ENCODE data around the gene ARRB2.

Gene ARRB2

DNA sequence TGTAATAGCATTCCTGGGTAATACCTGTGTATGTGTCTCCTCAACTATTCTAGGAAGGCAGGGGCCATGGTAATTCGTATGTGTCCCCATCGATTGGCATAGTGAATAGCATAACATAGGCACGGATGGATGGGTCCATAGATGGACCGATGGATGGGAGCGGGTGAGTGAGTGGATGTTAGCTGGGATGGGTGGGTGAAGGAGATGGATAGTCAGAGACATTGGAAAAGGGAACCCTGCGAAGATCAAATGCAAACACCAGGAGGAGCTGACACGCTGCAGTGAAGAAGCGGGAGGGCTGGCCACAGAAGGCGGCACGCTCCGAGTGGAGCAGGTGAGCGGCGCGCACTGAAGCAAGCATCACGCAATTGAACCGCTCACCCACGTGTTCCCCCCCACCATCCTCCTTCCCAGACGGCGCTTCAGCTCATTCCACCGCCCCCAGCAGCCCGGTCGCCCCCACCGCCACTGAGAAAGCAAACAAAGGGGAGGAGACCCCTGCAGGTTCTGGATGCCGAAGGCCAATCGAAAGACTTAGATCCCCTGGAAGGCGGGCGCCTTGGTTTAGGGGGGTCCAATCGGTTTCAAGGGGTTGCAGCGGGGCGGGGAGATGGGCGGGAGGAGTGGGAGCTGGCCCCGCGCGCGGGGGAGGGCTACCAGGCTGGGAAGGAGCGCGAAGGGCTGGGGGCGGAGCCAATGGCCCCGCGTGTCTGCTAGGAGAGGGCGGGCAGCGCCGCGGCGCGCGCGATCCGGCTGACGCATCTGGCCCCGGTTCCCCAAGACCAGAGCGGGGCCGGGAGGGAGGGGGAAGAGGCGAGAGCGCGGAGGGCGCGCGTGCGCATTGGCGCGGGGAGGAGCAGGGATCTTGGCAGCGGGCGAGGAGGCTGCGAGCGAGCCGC is at the start of gene ARRB2:
ARRB2 (plus strand) TSS at position 839 of the 899 bp plus-strand sequence. CDS start 90 bp downstream, outside the sequence.
- peak within 1 kb of the TSS; percentile 82 to 83 for H3K9ac ChIP-seq (ENCODE audit: low read depth in 1 of 2, low read length in 2 of 2)
- H3K4me3 ChIP-seq (ENCODE audit: low read depth in 1 of 2, low read length in 2 of 2): peak within 1 kb of the TSS; percentile 73 to 79
- H3K4me1 ChIP-seq (ENCODE audit: control insufficient read depth in 1 of 2, insufficient read depth in 2 of 2, low read length in 2 of 2): peaks cover 30 to 39% of the 10 kb centered on the region in 2 donors
- no peaks in the 10 kb centered on the region for H3K9me3 ChIP-seq (ENCODE audit: control insufficient read depth in 1 of 2, low read length in 2 of 2)
- peak within 1 kb of the TSS; percentile 79 for H3K27ac ChIP-seq (ENCODE audit: low read depth, low read length)
- no peaks in the 10 kb centered on the region for H3K27me3 ChIP-seq (ENCODE audit: control insufficient read depth in 1 of 2, insufficient read depth in 2 of 2, low read length in 2 of 2)
- no peaks in the 10 kb centered on the region for H3K36me3 ChIP-seq (ENCODE audit: control insufficient read depth in 1 of 2, insufficient read depth in 2 of 2, low read length in 2 of 2)

DNA sequence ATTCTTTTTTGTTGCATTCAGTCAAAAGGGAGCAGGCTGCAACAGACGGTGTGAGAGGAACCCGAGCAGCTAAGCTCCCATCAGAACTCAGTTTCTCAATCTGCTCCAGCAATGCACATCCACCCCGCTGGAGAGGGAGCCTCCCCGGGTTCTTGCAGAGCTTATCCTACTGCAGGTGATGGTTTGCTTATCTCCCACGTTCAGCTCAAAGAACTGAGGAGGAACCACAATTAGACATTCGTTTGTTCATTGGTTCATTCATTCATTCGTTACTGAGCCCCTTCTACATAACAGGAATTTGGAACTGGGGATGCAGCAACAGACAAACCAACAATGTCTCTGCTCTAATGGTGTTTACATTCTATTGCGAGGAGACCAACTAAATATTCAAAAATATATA is 46.7 kb upstream of the ARRB2 start:
- Histone ChIP-seq H3K27me3 (ENCODE audit: control insufficient read depth in 1 of 2, insufficient read depth in 2 of 2, low read length in 2 of 2) (no peaks in the 10 kb centered on the region), H3K9me3 (ENCODE audit: control insufficient read depth in 1 of 2, low read length in 2 of 2) (no peaks in the 10 kb centered on the region), H3K36me3 (ENCODE audit: control insufficient read depth in 1 of 2, insufficient read depth in 2 of 2, low read length in 2 of 2) (no peaks in the 10 kb centered on the region), H3K4me1 (ENCODE audit: control insufficient read depth in 1 of 2, insufficient read depth in 2 of 2, low read length in 2 of 2) (peaks cover 10 to 13% of the 10 kb centered on the region in 2 donors), H3K27ac (ENCODE audit: low read depth, low read length) (no peak overlapping the region), H3K9ac (ENCODE audit: low read depth in 1 of 2, low read length in 2 of 2) (no peak overlapping the region), H3K4me3 (ENCODE audit: low read depth in 1 of 2, low read length in 2 of 2) (no peak overlapping the region)

DNA sequence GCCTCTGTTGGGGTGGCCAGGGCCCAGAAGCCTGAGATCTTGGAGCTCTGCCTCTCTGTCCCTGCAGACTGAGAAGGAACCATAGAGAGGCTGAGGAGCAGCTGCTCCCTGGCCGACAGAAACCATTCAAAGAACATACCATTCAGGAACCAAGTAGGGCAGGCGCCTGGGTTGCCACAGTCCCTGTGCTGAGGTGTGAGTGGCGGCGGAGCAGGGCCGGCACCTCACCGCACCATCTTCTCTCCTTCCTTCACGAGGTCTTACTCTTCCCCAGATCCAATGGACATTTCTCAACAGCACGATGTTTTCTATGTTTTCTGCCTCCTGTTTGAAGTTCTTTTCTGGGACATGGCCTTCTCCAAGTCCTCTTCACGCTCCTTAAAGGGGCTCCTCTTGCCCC is 46.2 kb upstream of the ARRB2 start:
- Histone ChIP-seq H3K9ac (ENCODE audit: low read depth in 1 of 2, low read length in 2 of 2) (no peak overlapping the region), H3K4me3 (ENCODE audit: low read depth in 1 of 2, low read length in 2 of 2) (no peak overlapping the region), H3K27ac (ENCODE audit: low read depth, low read length) (no peak overlapping the region), H3K36me3 (ENCODE audit: control insufficient read depth in 1 of 2, insufficient read depth in 2 of 2, low read length in 2 of 2) (no peaks in the 10 kb centered on the region), H3K4me1 (ENCODE audit: control insufficient read depth in 1 of 2, insufficient read depth in 2 of 2, low read length in 2 of 2) (peaks cover 10 to 13% of the 10 kb centered on the region in 2 donors), H3K27me3 (ENCODE audit: control insufficient read depth in 1 of 2, insufficient read depth in 2 of 2, low read length in 2 of 2) (no peaks in the 10 kb centered on the region), H3K9me3 (ENCODE audit: control insufficient read depth in 1 of 2, low read length in 2 of 2) (no peaks in the 10 kb centered on the region)

DNA sequence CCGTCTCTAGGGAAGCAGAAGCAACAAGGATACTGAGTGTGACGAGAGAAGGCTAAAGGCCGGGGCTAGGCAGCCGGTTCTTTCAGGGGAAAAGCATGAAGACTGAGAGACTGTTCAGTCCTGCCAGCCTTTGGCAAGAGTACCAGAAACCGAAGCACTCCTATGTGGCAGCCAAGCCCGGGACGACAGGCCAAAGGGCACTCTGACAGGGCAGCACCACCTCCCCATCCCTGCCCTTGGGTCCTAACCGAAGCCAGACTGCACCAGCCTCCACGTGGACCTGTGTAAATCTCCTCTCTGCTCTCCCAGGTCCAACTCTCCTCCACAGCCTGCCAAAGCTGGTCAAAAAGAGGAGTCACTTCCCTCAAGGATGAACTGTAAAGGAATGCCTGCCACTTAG is 45.4 kb upstream of the ARRB2 start:
- H3K4me1 ChIP-seq (ENCODE audit: control insufficient read depth in 1 of 2, insufficient read depth in 2 of 2, low read length in 2 of 2): peaks cover 10 to 13% of the 10 kb centered on the region in 2 donors
- H3K9me3 ChIP-seq (ENCODE audit: control insufficient read depth in 1 of 2, low read length in 2 of 2): no peaks in the 10 kb centered on the region
- H3K27me3 ChIP-seq (ENCODE audit: control insufficient read depth in 1 of 2, insufficient read depth in 2 of 2, low read length in 2 of 2): no peaks in the 10 kb centered on the region
- H3K9ac ChIP-seq (ENCODE audit: low read depth in 1 of 2, low read length in 2 of 2): peak overlapping the region in 1 of 2 donors; percentile 6
- no peaks in the 10 kb centered on the region for H3K36me3 ChIP-seq (ENCODE audit: control insufficient read depth in 1 of 2, insufficient read depth in 2 of 2, low read length in 2 of 2)
- H3K27ac ChIP-seq (ENCODE audit: low read depth, low read length): no peak overlapping the region
- H3K4me3 ChIP-seq (ENCODE audit: low read depth in 1 of 2, low read length in 2 of 2): no peak overlapping the region

DNA sequence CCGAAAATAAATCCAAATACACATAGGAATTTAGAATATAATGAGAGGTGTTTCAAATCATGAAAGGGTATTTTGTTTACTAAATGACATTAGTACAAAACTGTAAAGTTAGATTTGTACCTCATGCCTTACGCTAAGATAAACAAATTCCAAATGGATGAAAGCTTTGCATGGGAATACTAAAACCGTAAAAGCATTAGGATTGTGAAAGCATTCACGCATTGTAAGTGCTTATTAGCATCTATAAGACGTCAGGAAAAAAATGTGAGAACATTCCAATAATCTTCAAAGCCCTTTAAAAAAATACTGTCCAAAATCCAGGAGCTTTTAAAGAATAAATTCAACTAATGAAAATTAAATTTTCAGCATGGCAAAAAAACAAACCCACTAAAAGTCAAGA is 44.1 kb upstream of the ARRB2 start:
- Histone ChIP-seq H3K9me3 (ENCODE audit: control insufficient read depth in 1 of 2, low read length in 2 of 2) (no peaks in the 10 kb centered on the region), H3K27ac (ENCODE audit: low read depth, low read length) (no peak overlapping the region), H3K9ac (ENCODE audit: low read depth in 1 of 2, low read length in 2 of 2) (no peak overlapping the region), H3K4me3 (ENCODE audit: low read depth in 1 of 2, low read length in 2 of 2) (no peak overlapping the region), H3K36me3 (ENCODE audit: control insufficient read depth in 1 of 2, insufficient read depth in 2 of 2, low read length in 2 of 2) (peaks cover 0 to 8% of the 10 kb centered on the region in 2 donors), H3K4me1 (ENCODE audit: control insufficient read depth in 1 of 2, insufficient read depth in 2 of 2, low read length in 2 of 2) (peaks cover 10 to 13% of the 10 kb centered on the region in 2 donors), H3K27me3 (ENCODE audit: control insufficient read depth in 1 of 2, insufficient read depth in 2 of 2, low read length in 2 of 2) (no peaks in the 10 kb centered on the region)

DNA sequence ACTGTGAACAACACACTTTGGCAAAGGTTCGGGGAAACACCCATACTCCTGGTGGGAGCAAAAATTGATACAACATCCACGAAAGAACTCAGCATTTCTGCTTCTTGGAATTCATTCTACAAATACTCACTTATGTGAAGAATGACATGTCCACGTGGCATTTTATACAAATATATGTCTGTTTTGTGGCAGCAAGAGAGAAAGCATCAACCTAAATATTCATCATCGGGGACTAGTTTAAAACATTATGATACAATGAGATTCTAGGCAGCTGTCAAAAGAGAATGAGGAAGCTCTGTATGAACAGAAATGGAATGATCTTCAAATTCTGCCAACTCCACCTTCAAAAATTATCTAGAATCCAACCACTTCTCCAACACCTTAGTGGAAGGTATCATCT is 43.3 kb upstream of the ARRB2 start:
- H3K9me3 ChIP-seq (ENCODE audit: control insufficient read depth in 1 of 2, low read length in 2 of 2): no peaks in the 10 kb centered on the region
- peaks cover 10 to 13% of the 10 kb centered on the region in 2 donors for H3K4me1 ChIP-seq (ENCODE audit: control insufficient read depth in 1 of 2, insufficient read depth in 2 of 2, low read length in 2 of 2)
- H3K27me3 ChIP-seq (ENCODE audit: control insufficient read depth in 1 of 2, insufficient read depth in 2 of 2, low read length in 2 of 2): no peaks in the 10 kb centered on the region
- H3K4me3 ChIP-seq (ENCODE audit: low read depth in 1 of 2, low read length in 2 of 2): no peak overlapping the region
- H3K9ac ChIP-seq (ENCODE audit: low read depth in 1 of 2, low read length in 2 of 2): no peak overlapping the region
- peaks cover 0 to 17% of the 10 kb centered on the region in 2 donors for H3K36me3 ChIP-seq (ENCODE audit: control insufficient read depth in 1 of 2, insufficient read depth in 2 of 2, low read length in 2 of 2)
- no peak overlapping the region for H3K27ac ChIP-seq (ENCODE audit: low read depth, low read length)

DNA sequence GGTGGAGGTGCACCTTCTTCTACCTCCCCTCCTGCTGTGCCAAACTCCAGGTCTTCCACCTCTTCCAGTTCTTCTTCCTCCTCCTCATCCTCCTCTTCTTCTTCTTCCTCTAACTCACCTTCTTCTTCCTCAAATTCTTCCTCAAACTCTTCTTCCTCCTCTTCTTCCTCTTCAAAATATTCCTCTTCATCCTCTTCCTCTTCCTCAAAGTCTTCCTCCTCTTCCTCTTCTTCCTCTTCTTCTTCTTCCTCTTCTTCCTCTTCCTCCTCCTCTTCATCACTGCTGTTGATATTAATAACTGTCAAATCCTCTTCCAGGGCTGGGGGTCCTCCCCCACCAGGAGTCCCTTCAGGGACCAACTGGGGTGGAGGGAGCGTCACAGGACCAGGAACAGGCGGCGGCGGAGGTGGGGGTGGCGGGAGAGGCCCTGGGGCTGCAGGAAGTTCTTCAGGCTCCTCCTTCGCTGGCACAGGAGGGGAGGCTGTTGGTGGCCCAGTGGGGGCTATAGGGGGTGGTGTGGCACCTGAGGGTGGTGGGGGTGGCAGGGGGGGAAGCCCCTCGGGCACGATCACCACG is 38.3 kb upstream of the ARRB2 start:
- peaks cover 23 to 63% of the 10 kb centered on the region in 2 donors for H3K36me3 ChIP-seq (ENCODE audit: control insufficient read depth in 1 of 2, insufficient read depth in 2 of 2, low read length in 2 of 2)
- H3K27ac ChIP-seq (ENCODE audit: low read depth, low read length): no peak overlapping the region
- H3K4me1 ChIP-seq (ENCODE audit: control insufficient read depth in 1 of 2, insufficient read depth in 2 of 2, low read length in 2 of 2): no peaks in the 10 kb centered on the region
- H3K9me3 ChIP-seq (ENCODE audit: control insufficient read depth in 1 of 2, low read length in 2 of 2): no peaks in the 10 kb centered on the region
- no peaks in the 10 kb centered on the region for H3K27me3 ChIP-seq (ENCODE audit: control insufficient read depth in 1 of 2, insufficient read depth in 2 of 2, low read length in 2 of 2)
- H3K4me3 ChIP-seq (ENCODE audit: low read depth in 1 of 2, low read length in 2 of 2): no peak overlapping the region
- H3K9ac ChIP-seq (ENCODE audit: low read depth in 1 of 2, low read length in 2 of 2): no peak overlapping the region

DNA sequence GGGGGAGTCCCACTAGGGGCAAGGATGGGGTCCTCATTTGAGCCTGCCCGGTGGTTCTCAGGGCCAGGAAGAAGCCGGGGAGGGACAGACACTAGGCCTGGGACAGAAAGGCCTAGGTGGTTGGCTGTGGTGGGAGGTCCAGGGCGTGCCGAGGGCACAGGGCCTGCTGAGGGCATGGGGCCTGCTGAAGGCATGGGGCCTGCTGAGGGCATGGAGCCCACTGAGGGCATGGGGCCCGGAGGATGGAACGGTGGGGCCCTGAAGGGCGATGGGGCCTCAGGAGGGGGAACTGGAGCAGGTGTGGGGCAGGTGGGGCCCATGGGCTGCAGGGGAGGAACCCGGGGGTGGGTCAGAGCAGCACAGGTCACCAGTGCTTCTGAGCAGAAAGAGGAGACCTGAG is 37.7 kb upstream of the ARRB2 start:
- Histone ChIP-seq H3K36me3 (ENCODE audit: control insufficient read depth in 1 of 2, insufficient read depth in 2 of 2, low read length in 2 of 2) (peaks cover 23 to 69% of the 10 kb centered on the region in 2 donors), H3K9ac (ENCODE audit: low read depth in 1 of 2, low read length in 2 of 2) (no peak overlapping the region), H3K27ac (ENCODE audit: low read depth, low read length) (no peak overlapping the region), H3K4me1 (ENCODE audit: control insufficient read depth in 1 of 2, insufficient read depth in 2 of 2, low read length in 2 of 2) (no peaks in the 10 kb centered on the region), H3K27me3 (ENCODE audit: control insufficient read depth in 1 of 2, insufficient read depth in 2 of 2, low read length in 2 of 2) (no peaks in the 10 kb centered on the region), H3K4me3 (ENCODE audit: low read depth in 1 of 2, low read length in 2 of 2) (no peak overlapping the region), H3K9me3 (ENCODE audit: control insufficient read depth in 1 of 2, low read length in 2 of 2) (no peaks in the 10 kb centered on the region)

DNA sequence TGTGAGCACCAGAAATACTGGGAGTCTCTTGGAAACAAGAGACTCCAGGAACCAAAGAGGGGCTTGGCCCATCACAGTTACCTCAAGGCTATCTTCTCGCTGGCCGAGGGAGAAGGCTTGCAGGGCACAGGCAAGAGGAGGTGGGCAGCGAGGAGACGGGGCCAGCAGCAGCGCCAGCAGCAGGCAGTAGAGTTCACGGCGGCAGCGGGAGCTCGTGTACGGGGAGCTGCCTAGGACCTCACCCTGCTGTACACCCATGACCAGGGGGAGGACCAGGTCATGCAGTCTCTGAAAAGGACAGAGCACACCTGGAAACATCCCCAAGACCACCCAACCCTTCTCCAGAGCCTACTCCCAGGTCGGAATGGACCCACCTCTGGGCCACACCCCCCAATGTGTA is 37.3 kb upstream of the ARRB2 start:
- no peak overlapping the region for H3K4me3 ChIP-seq (ENCODE audit: low read depth in 1 of 2, low read length in 2 of 2)
- H3K9ac ChIP-seq (ENCODE audit: low read depth in 1 of 2, low read length in 2 of 2): no peak overlapping the region
- peaks cover 25 to 71% of the 10 kb centered on the region in 2 donors for H3K36me3 ChIP-seq (ENCODE audit: control insufficient read depth in 1 of 2, insufficient read depth in 2 of 2, low read length in 2 of 2)
- no peaks in the 10 kb centered on the region for H3K9me3 ChIP-seq (ENCODE audit: control insufficient read depth in 1 of 2, low read length in 2 of 2)
- H3K4me1 ChIP-seq (ENCODE audit: control insufficient read depth in 1 of 2, insufficient read depth in 2 of 2, low read length in 2 of 2): no peaks in the 10 kb centered on the region
- H3K27ac ChIP-seq (ENCODE audit: low read depth, low read length): no peak overlapping the region
- no peaks in the 10 kb centered on the region for H3K27me3 ChIP-seq (ENCODE audit: control insufficient read depth in 1 of 2, insufficient read depth in 2 of 2, low read length in 2 of 2)

DNA sequence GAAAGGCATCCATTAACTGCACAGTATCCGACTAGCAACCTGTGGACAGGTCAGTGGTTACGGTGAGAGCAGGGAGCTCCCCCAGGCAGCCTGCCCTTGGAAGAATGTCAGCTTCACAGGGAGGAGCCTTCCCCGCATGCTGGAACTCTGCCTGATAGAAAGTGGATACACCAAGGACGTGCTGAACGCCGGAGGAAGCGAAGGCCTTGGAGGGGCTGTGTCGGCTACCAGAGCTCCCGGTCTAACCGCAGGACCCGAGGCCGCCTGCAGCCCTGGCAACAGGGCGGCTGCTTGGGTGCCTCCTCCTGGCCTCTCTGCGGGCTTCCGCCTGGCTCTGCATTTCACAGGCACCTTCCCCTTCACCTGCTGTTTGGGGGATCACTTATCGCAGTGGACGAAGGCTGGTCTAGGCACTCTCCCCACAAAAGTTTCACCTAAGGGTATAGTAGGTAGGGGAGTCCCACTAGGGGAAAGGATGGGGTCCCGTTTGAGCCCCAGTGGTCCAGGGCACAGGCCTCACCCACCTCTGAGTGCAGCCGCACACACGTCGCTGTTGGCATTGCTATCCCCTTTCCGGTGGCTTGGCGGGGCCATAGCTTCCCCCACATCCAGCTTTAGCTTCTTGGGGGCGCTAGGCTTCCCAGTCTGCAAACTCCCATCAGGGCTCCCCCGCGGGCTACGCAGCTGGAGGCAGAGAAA is 36.3 kb upstream of the ARRB2 start:
- Histone ChIP-seq H3K4me3 (ENCODE audit: low read depth in 1 of 2, low read length in 2 of 2) (no peak overlapping the region), H3K4me1 (ENCODE audit: control insufficient read depth in 1 of 2, insufficient read depth in 2 of 2, low read length in 2 of 2) (no peaks in the 10 kb centered on the region), H3K27ac (ENCODE audit: low read depth, low read length) (no peak overlapping the region), H3K9me3 (ENCODE audit: control insufficient read depth in 1 of 2, low read length in 2 of 2) (no peaks in the 10 kb centered on the region), H3K27me3 (ENCODE audit: control insufficient read depth in 1 of 2, insufficient read depth in 2 of 2, low read length in 2 of 2) (no peaks in the 10 kb centered on the region), H3K9ac (ENCODE audit: low read depth in 1 of 2, low read length in 2 of 2) (no peak overlapping the region), H3K36me3 (ENCODE audit: control insufficient read depth in 1 of 2, insufficient read depth in 2 of 2, low read length in 2 of 2) (peaks cover 26 to 80% of the 10 kb centered on the region in 2 donors)
